HCT116 (cell line): Measurements from ENCODE around the gene CDK5RAP2. TPM values are rescaled to one million over a fixed set of nuclear protein-coding genes. Genes with fewer than 3 reads are reported as not detected.

Source experiments
- ATAC-seq: fragments of 200-7000 bp; cut with Tn5 transposase; 2 replicates; pipeline ENCODE4 v1.9.1; 2020; ENCODE audit warnings: mild to moderate bottlenecking, moderate library complexity
- BruUV-seq: library from RNA; stranded (reverse); fragments of 400-500 nt; replicated peaks from 2 replicates; lab custom pipeline; 2021; lab: Mats Ljungman, UMichigan
- CTCF ChIA-PET: fragments of 300-600 bp; sonication (Branson Sonifier 250); formaldehyde crosslinking; loops from one replicate; lab custom pipeline; 2021; ENCODE audit warnings: antibody characterized with exemption; lab: Charles Lee
- POLR2A ChIA-PET: fragments of 300-600, 350-600 bp; sonication (Branson Sonifier 250); formaldehyde crosslinking; loops from one replicate; lab custom pipeline; 2021; ENCODE audit warnings: antibody characterized with exemption; lab: Charles Lee
- RAD21 ChIA-PET, 2 experiments: fragments of 300-600 bp; sonication (Branson Sonifier 250); formaldehyde crosslinking; loops; one replicate each; lab custom pipeline; 2023; ENCODE audit warnings: low total read pairs in 2 of 2; ENCODE audit not compliant: uncharacterized antibody in 2 of 2, unreplicated experiment in 2 of 2, low non-redundant PET in 1 of 2; lab: Charles Lee
- DNase-seq: peaks from one replicate; pipeline ENCODE4 v3.0.0-alpha.2; 2010; ENCODE audit warnings: low read depth, low spot score
- H2AFZ ChIP-seq: fragments of 200-600 bp; shearing (Covaris generic), sonication (generic); 2 replicates; pipeline ENCODE4 v1.6.1; 2017; ENCODE audit warnings: low read depth, mixed run types, mixed read lengths, antibody characterized with exemption, low read length; ENCODE audit not compliant: poor library complexity, severe bottlenecking
- H3K27ac ChIP-seq: 2 replicates; pipeline ENCODE4 v1.5.1; 2012; ENCODE audit warnings: low read depth, low read length
- H3K27me3 ChIP-seq: fragments of 200-600 bp; sonication (generic); 2 replicates; pipeline ENCODE4 v1.6.1; 2016; ENCODE audit warnings: mixed run types, low read length, mixed read lengths; ENCODE audit not compliant: insufficient read depth
- H3K36me3 ChIP-seq, 2 experiments: fragments of 200-500 bp in 1 of 2; fragments of 200-600 bp in 1 of 2; sonication (Bioruptor generic) in 1 of 2; sonication (generic) in 1 of 2; 2 replicates each; pipeline versions ENCODE4 v1.5.1 to v1.6.1; 2014 to 2016; ENCODE audit warnings: low read length in 2 of 2, inconsistent platforms in 1 of 2, mixed read lengths in 1 of 2, mixed run types in 1 of 2; ENCODE audit not compliant: insufficient read depth in 2 of 2, control insufficient read depth in 1 of 2
- H3K4me1 ChIP-seq, 2 experiments: fragments of 200-600 bp in 1 of 2; sonication (generic) in 1 of 2; 2 replicates each; pipeline versions ENCODE4 v1.5.1 to v1.6.1; 2012 to 2017; ENCODE audit warnings: low read length in 2 of 2, inconsistent platforms in 1 of 2, mild to moderate bottlenecking in 1 of 2, mixed read lengths in 1 of 2, mixed run types in 1 of 2, moderate library complexity in 1 of 2; ENCODE audit not compliant: insufficient read depth in 2 of 2, control insufficient read depth in 1 of 2
- H3K4me2 ChIP-seq: fragments of 200-600 bp; sonication (generic); 2 replicates; pipeline ENCODE4 v1.6.1; 2017; ENCODE audit warnings: mixed run types, low read length, mixed read lengths
- H3K4me3 ChIP-seq, 2 experiments: fragments of 200-600 bp in 1 of 2; sonication (generic) in 1 of 2; replicated peaks in 1 of 2; 2 replicates each; pipeline ENCODE4 v1.5.1; 2011 to 2016; ENCODE audit warnings: low read length in 2 of 2, control low read depth in 1 of 2, low read depth in 1 of 2, mild to moderate bottlenecking in 1 of 2, mixed read lengths in 1 of 2, mixed run types in 1 of 2
- H3K79me2 ChIP-seq: fragments of 200-600 bp; sonication (generic); 2 replicates; pipeline ENCODE4 v1.6.1; 2017; ENCODE audit warnings: mild to moderate bottlenecking, mixed run types, low read length, moderate library complexity, mixed read lengths; ENCODE audit not compliant: insufficient read depth
- H3K9ac ChIP-seq: fragments of 200-600 bp; sonication (generic); 2 replicates; pipeline ENCODE4 v1.6.1; 2016; ENCODE audit warnings: low read length, mixed read lengths
- H3K9me2 ChIP-seq: fragments of 200-600 bp; sonication (generic), shearing (Covaris generic); 2 replicates; pipeline ENCODE4 v1.6.1; 2017; ENCODE audit warnings: mixed run types, mild to moderate bottlenecking, moderate library complexity; ENCODE audit not compliant: insufficient read depth
- H3K9me3 ChIP-seq, 2 experiments: fragments of 200-500 bp in 1 of 2; fragments of 200-600 bp in 1 of 2; sonication (Bioruptor generic) in 1 of 2; sonication (generic) in 1 of 2; 2 replicates each; pipeline ENCODE4 v1.6.1; 2014 to 2017; ENCODE audit warnings: low read length in 2 of 2, mixed read lengths in 2 of 2, inconsistent platforms in 1 of 2, low read depth in 1 of 2, mild to moderate bottlenecking in 1 of 2, mixed run types in 1 of 2, moderate library complexity in 1 of 2; ENCODE audit not compliant: control insufficient read depth in 1 of 2, insufficient read depth in 1 of 2
- H4K20me1 ChIP-seq: fragments of 200-600 bp; sonication (generic), shearing (Covaris generic); 2 replicates; pipeline ENCODE4 v1.6.1; 2017; ENCODE audit warnings: mixed run types, mild to moderate bottlenecking, moderate library complexity; ENCODE audit not compliant: insufficient read depth
- ATF3 ChIP-seq: IDR thresholded peaks from 2 replicates; pipeline ENCODE4 v1.6.1; 2012
- CBX3 ChIP-seq: IDR thresholded peaks from 2 replicates; pipeline ENCODE4 v1.6.1; 2012; ENCODE audit warnings: low read depth
- ELF1 ChIP-seq: IDR thresholded peaks from 2 replicates; pipeline ENCODE4 v1.6.1; 2012; ENCODE audit warnings: low read depth, borderline replicate concordance
- EZH2phosphoT487 ChIP-seq: fragments of 200-600 bp; IDR thresholded peaks from 2 replicates; pipeline ENCODE4 v1.6.1; 2018; ENCODE audit warnings: antibody characterized with exemption, borderline replicate concordance
- POLR2A ChIP-seq: IDR thresholded peaks from 2 replicates; pipeline ENCODE4 v1.7.0; 2011; ENCODE audit warnings: borderline replicate concordance; ENCODE audit not compliant: insufficient read depth, insufficient read length; ENCODE audit errors: extremely low read depth
- POLR2AphosphoS5 ChIP-seq: IDR thresholded peaks from 2 replicates; pipeline ENCODE4 v1.6.1; 2011; ENCODE audit warnings: mild to moderate bottlenecking, low read depth, low read length, moderate library complexity
- RAD21 ChIP-seq: IDR thresholded peaks from 2 replicates; pipeline ENCODE4 v1.6.1; 2012; ENCODE audit warnings: low read depth, mild to moderate bottlenecking
- REST ChIP-seq: IDR thresholded peaks from 2 replicates; pipeline ENCODE4 v1.6.1; 2012; ENCODE audit warnings: low read depth
- SIN3A ChIP-seq: IDR thresholded peaks from 2 replicates; pipeline ENCODE4 v1.6.1; 2012; ENCODE audit warnings: low read depth
- SP1 ChIP-seq: IDR thresholded peaks from 2 replicates; pipeline ENCODE4 v1.6.1; 2012; ENCODE audit warnings: low read depth
- SRF ChIP-seq: IDR thresholded peaks from 2 replicates; pipeline ENCODE4 v1.6.1; 2012; ENCODE audit warnings: low read depth
- TCF7L2 ChIP-seq: IDR thresholded peaks from 2 replicates; pipeline ENCODE4 v1.7.0; 2011; ENCODE audit warnings: borderline replicate concordance, inconsistent platforms; ENCODE audit not compliant: insufficient read depth, insufficient read length; ENCODE audit errors: extremely low read depth
- ZBTB33 ChIP-seq: IDR thresholded peaks from 2 replicates; pipeline ENCODE4 v1.6.1; 2011; ENCODE audit warnings: mild to moderate bottlenecking, low read length, moderate library complexity; ENCODE audit not compliant: insufficient replicate concordance; ENCODE audit errors: extremely low read depth
- ZFX ChIP-seq: fragments of 450-650 bp; IDR thresholded peaks from 2 replicates; pipeline ENCODE4 v1.6.1; 2017
- ZNF274 ChIP-seq: fragments of 200-500 bp; sonication (Bioruptor generic); IDR thresholded peaks from 2 replicates; pipeline ENCODE4 v1.6.1; 2014; ENCODE audit warnings: mild to moderate bottlenecking, low read depth, low read length, inconsistent platforms
- intact Hi-C: fragments of 100-400 bp; cut with micrococcal nuclease; formaldehyde crosslinking; loops from 2 replicates; pipeline ENCODE4 v1.10.0; 2022
- total RNA-seq: library from RNA; stranded (reverse); gene quantifications from one replicate; pipeline ENCODE4 v1.2.1, GENCODE V29; 2021; ENCODE audit not compliant: unreplicated experiment

The CDK5RAP2 gene
- total RNA-seq, 1 experiment from 2014 or later = 56.2 TPM

GRCh38 chr9:120443489-120443888, 136.5 kb downstream of the CDK5RAP2 start:
- Histone ChIP-seq H2AFZ (no peak overlapping the region), H3K79me2 (no peaks in the 10 kb centered on the region; the same call in 1 of the 2 replicates), H3K27me3 (no peaks in the 10 kb centered on the region), H3K9ac (no peak overlapping the region), H3K4me1 (no peaks in the 10 kb centered on the region), H3K27ac (no peak overlapping the region), H3K9me2 (no peaks in the 10 kb centered on the region), H3K4me2 (no peak overlapping the region), H3K36me3 (peaks cover 4 to 5% of the 10 kb centered on the region in 2 experiments; a peak in 2 of 4 replicates), H3K4me3 (no peak overlapping the region), H3K9me3 (no peaks in the 10 kb centered on the region), H4K20me1 (no peaks in the 10 kb centered on the region)
- ATAC-seq (no peak), DNase-seq (no peak)
- no peak for TF ChIP-seq CBX3
- TF ChIP-seq ZBTB33 = no peak
- TF ChIP-seq RAD21 = no peak
- TF ChIP-seq SRF = no peak
- no peak for TF ChIP-seq POLR2A
- TF ChIP-seq SP1 = no peak
- TF ChIP-seq ZNF274 = no peak
- no peak for TF ChIP-seq POLR2AphosphoS5
- TF ChIP-seq EZH2phosphoT487 = no peak
- no peak for TF ChIP-seq ZFX
- TF ChIP-seq REST = no peak
- no peak for TF ChIP-seq ELF1
- TF ChIP-seq SIN3A = no peak
- TF ChIP-seq ATF3 = no peak
- no peak for TF ChIP-seq TCF7L2
- ChIA-PET RAD21 (no interaction called here), CTCF (no interaction called here), POLR2A (no interaction called here)
- intact Hi-C loops = no loop called here
- BruUV-seq = no TSS peak
